ENCODE data around the gene MRAP2.

The MRAP2 gene

GRCh38 chr6:84033523-84034451 is at the start of gene MRAP2:
Gene MRAP2 (plus strand): TSS chr6:84033772. CDS start chr6:84055319, 21,547 bp downstream.
- DNase-seq (ENCODE audit: low spot score) = no peak

- DNase-seq (ENCODE audit: low spot score) = no peak
Observed at GRCh38 chr6:83984411-83984810, 49.2 kb upstream of the MRAP2 start.

DNA sequence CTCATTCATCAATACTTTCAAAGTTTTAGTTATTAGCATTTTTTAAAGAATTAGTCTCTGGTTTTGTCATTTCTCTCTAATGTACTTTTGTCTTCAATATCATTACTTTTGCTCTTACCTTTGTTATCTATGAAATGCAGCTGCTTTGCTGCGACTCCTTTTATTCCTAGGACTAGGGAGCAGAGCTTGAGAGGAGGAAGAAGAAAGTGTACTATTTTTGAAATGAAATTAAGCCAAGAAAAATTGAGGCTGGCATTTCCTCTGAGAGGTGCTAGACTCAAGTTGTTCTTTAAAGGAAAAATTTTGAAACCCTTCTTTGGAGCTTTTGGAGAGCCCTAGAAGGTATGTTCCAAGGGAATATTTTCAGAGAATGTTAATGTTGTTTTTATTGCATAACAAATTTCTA is 48.3 kb upstream of the MRAP2 start:
- DNase-seq (ENCODE audit: low spot score) = no peak

DNA sequence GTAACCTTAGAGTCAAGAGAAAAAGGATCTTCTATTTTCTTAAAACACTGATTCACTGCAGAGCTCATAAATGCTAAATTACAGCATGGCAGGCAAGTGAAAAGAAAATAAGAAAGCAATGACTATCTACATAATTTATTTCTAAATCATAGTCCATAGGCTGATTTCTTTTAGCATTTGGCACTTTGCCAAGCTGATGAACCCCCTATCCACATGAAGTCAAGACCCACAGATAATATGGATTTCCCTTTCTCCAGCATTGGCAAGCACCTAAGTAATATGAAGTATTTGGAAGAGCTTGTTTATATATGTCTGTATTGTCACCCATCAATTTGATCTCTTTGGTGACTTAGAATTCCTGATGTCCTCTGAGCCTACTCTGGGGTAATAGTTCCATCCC is 47.9 kb upstream of the MRAP2 start:
- DNase-seq (ENCODE audit: low spot score) = no peak

GRCh38 chr6:83998021-83998584 is 35.5 kb upstream of the MRAP2 start:
- DNase-seq (ENCODE audit: low spot score) = no peak

- DNase-seq (ENCODE audit: low spot score) = no peak
Observed at GRCh38 chr6:84001119-84001518, 32.5 kb upstream of the MRAP2 start.

- DNase-seq (ENCODE audit: low spot score) = no peak
Observed at GRCh38 chr6:84002226-84002625, 31.3 kb upstream of the MRAP2 start.

- DNase-seq (ENCODE audit: low spot score) = no peak
Observed at GRCh38 chr6:84003131-84003530, 30.4 kb upstream of the MRAP2 start.

DNA sequence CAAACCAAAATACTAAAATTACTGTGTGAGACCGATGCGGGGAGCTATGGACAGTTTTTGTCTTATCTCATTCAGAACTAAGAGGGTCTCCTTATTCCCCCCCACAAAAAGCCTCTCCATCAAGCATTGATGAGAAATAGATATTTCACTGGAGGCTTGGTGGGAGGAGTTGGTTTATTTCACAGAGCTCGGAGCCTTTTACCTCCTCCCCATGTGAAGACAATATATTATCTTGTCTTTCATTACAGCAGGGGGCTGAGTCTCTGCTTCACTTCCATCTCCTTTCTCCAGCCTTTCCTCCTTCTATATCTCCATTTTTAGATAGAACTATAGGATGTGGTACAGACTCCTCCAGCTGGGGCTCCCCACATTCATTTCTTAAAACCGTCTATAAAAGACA is 29.9 kb upstream of the MRAP2 start:
- no peak for DNase-seq (ENCODE audit: low spot score)

DNA sequence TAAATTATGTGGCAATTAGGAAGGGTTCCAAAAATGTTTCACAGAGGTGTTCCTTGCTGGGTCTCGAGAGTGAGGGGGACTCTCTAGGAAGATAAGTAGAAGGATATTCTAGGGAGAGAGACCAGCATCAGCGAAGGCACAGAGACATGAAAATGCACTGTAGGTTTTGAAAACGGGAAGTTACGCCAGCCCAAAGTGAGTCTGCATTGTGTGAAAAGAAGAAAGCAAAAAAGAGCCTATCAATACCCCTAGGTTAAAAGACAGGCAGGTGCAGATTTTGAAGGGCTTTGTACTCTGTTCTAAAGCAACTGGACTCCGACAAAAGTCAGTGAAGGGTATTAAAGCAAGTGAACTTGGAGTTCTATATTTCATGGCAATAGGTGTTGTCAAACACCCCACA is 25.7 kb upstream of the MRAP2 start:
- no peak for DNase-seq (ENCODE audit: low spot score)

DNA sequence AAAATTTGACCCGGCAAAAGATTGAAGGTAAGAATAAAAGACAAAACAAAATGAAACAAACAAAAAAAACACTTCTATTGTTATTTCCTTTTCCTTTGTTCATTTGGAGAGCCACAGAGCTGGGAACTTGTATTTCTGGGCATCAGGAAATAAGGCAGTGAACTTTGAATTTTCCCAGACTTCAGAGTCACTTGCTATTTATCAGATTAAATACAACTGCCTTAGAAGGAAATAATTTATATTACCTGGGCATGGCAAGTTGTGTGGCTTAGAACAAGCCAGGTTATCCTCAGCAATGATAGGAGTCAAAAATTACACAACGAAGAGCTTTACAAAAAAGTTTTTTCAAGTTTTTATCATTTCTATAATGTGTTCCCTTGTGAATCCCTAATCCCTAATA is 20.2 kb upstream of the MRAP2 start:
- no peak for DNase-seq (ENCODE audit: low spot score)

GRCh38 chr6:84013931-84014330 is 19.6 kb upstream of the MRAP2 start:
- no peak for DNase-seq (ENCODE audit: low spot score)

GRCh38 chr6:84016029-84016428 is 17.5 kb upstream of the MRAP2 start:
- DNase-seq (ENCODE audit: low spot score) = no peak

- DNase-seq (ENCODE audit: low spot score) = no peak
Observed at GRCh38 chr6:84017709-84018452, 15.7 kb upstream of the MRAP2 start.

DNA sequence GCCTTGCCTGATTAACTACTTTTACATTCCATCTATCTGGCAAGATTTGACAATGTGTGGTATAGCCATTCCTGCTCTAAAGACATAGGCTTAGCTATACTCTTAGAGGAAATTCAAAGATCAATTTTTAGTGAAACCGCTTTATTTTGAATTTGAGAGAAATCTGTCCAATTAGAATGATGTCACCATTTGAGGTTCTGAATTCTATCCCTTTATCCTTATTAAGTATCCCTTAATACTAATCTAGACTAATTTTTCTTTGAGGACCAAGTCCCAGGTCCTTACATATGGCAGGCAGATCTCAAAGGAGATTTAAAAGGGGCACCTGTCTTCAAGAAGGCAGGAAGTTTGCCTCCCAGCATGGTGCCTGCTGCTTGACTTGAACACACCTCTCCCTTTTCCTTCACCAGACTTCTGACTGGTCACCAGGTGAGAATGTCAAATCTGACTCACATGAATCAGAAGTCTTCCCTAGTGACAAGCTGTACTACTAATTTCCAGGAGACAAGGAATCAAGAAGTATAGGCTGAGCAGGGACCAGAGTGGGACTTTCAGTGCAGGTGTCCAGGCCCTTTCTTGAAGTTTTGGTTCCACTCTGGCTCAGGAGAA is 15.0 kb upstream of the MRAP2 start:
- no peak for DNase-seq (ENCODE audit: low spot score)

- DNase-seq (ENCODE audit: low spot score) = no peak
Observed at GRCh38 chr6:84019141-84019841, 14.3 kb upstream of the MRAP2 start.

GRCh38 chr6:84019842-84020211 is 13.7 kb upstream of the MRAP2 start:
- DNase-seq (ENCODE audit: low spot score) = no peak

- no peak for DNase-seq (ENCODE audit: low spot score)
Observed at GRCh38 chr6:84021625-84022024, 11.9 kb upstream of the MRAP2 start.

GRCh38 chr6:84026721-84027164 is 6.8 kb upstream of the MRAP2 start:
- DNase-seq (ENCODE audit: low spot score) = no peak

DNA sequence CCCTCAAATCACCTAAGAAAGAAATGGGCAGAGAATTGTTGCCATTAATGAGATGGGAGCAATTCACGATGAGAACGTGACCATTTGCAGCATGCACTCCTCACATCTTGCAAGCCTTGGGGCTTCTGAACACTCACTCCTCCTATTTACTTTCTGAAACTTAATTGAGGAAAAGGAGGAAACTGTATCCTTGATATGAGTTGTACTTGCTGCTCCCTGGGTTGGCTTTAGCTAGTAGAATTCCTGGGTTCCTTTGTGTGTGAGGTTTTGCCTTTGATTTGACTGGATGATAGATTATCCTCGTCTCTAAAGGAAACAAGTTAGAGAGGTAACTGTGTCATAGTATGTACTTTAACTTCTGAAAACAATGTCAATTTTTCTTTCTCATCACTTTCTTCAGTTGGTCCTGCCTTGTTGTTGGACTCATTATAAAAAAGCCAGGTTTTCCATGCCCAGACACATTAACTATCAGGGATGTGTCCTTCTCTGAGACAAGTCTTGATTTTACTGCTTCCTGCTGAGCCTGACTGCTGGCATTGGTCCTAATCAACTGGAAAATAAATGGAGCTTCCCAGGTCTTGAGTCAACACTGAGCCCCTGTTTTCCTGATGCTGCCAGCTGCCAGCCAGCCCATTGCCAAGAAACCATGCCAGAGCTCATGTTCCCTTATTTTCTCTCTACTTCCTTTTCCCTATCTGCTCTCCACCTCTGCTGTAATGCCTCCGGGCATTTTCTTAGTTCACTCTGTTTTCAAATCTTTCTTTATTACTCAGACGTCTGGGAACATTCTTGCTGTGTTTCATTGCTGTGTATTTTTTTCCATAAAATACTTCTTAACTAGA is 6.0 kb upstream of the MRAP2 start:
- no peak for DNase-seq (ENCODE audit: low spot score)

GRCh38 chr6:84028350-84028749 is 5.2 kb upstream of the MRAP2 start:
- no peak for DNase-seq (ENCODE audit: low spot score)

Data from hematopoietic multipotent progenitor cell treated with erythropoietin and hydrocortisone succinate and interleukin-3 and kit ligand, for 15 days (in vitro differentiated cells).